HepG2 (cell line): ENCODE data around the gene HDAC5. TPM values are rescaled to one million over a fixed set of nuclear protein-coding genes. Genes with fewer than 3 reads are reported as not detected.

Experiments used
- ELF3 ChIP-seq: IDR thresholded peaks from 2 replicates; pipeline ENCODE4 v1.6.1; 2016; ENCODE audit warnings: missing genetic modification reagents, missing compliant biosample characterization
- HDAC1 ChIP-seq: sonication (generic); formaldehyde crosslinking; IDR thresholded peaks from 2 replicates; pipeline ENCODE4 v1.5.1; 2020; ENCODE audit warnings: mild to moderate bottlenecking, missing genetic modification reagents
- NCOA2 ChIP-seq: sonication (generic); formaldehyde crosslinking; IDR thresholded peaks from 2 replicates; pipeline ENCODE4 v1.8.0; 2022; ENCODE audit warnings: inconsistent platforms
- RFXANK ChIP-seq: IDR thresholded peaks from 2 replicates; pipeline ENCODE4 v1.6.1; 2016
- RNF2 ChIP-seq: fragments of 450-650 bp; conservative IDR thresholded peaks from 2 replicates; pipeline ENCODE4 v1.6.1; 2016; ENCODE audit warnings: low read depth
- SIX1 ChIP-seq: sonication (generic); formaldehyde crosslinking; IDR thresholded peaks from 2 replicates; pipeline ENCODE4 v1.4.0; 2020; ENCODE audit warnings: missing genetic modification reagents, borderline replicate concordance
- ZBTB4 ChIP-seq: sonication (generic); formaldehyde crosslinking; IDR thresholded peaks from 2 replicates; pipeline ENCODE4 v1.4.0; 2020; ENCODE audit warnings: missing genetic modification reagents, mild to moderate bottlenecking, borderline replicate concordance
- ZFP82 ChIP-seq: sonication (generic); formaldehyde crosslinking; IDR thresholded peaks from 2 replicates; pipeline ENCODE4 v1.5.1; 2020; ENCODE audit warnings: mild to moderate bottlenecking, missing genetic modification reagents, borderline replicate concordance
- ZIK1 ChIP-seq: sonication (generic); formaldehyde crosslinking; IDR thresholded peaks from 2 replicates; pipeline ENCODE4 v1.5.0; 2020; ENCODE audit warnings: mild to moderate bottlenecking, low read depth, missing genetic modification reagents, borderline replicate concordance
- ZNF460 ChIP-seq: sonication (generic); formaldehyde crosslinking; IDR thresholded peaks from 2 replicates; pipeline ENCODE4 v1.5.1; 2020; ENCODE audit warnings: missing genetic modification reagents, mild to moderate bottlenecking, borderline replicate concordance
- ZNF629 ChIP-seq: sonication (generic); formaldehyde crosslinking; conservative IDR thresholded peaks from 2 replicates; pipeline ENCODE4 v1.5.0; 2020; ENCODE audit warnings: missing genetic modification reagents
- ZNF704 ChIP-seq: sonication (generic); formaldehyde crosslinking; IDR thresholded peaks from 2 replicates; pipeline ENCODE4 v1.8.1; 2023; ENCODE audit warnings: mild to moderate bottlenecking, inconsistent platforms, moderate library complexity, missing genetic modification reagents, borderline replicate concordance
- ZNF709 ChIP-seq: sonication (generic); formaldehyde crosslinking; IDR thresholded peaks from 2 replicates; pipeline ENCODE4 v1.5.0; 2020; ENCODE audit warnings: mild to moderate bottlenecking, missing genetic modification reagents
- ZNF883 ChIP-seq: sonication (generic); formaldehyde crosslinking; IDR thresholded peaks from 2 replicates; pipeline ENCODE4 v1.5.1; 2020; ENCODE audit warnings: mild to moderate bottlenecking, missing genetic modification reagents; ENCODE audit errors: not compliant biosample characterization
- ZSCAN25 ChIP-seq: sonication (generic); formaldehyde crosslinking; IDR thresholded peaks from 2 replicates; pipeline ENCODE4 v1.8.0; 2022; ENCODE audit warnings: mild to moderate bottlenecking, missing genetic modification reagents
- polyA plus RNA-seq, 8 experiments: library from polyadenylated mRNA; depleted of rRNA in 3 of 8; stranded (reverse) in 7 of 8; unstranded in 1 of 8; fragments of >200 nt; fragmentation: Illumina TruSeq in 4 of 8; extraction: Trizol in 4 of 8; gene quantifications; 2 replicates each; pipeline versions ENCODE4 v1.2.1 to v1.2.3, GENCODE V29; 2011 to 2016; ENCODE audit warnings: low read depth in 4 of 8, missing spikeins in 1 of 8, mixed read lengths in 1 of 8; ENCODE audit not compliant: insufficient read depth in 1 of 8
- total RNA-seq, 5 experiments: library from RNA; depleted of rRNA; stranded (reverse); fragments of >200 nt; fragmentation: Illumina TruSeq; extraction: Trizol; gene quantifications; 2 replicates each; pipeline ENCODE4 v1.2.3, GENCODE V29; 2016; ENCODE audit warnings: low read depth in 1 of 5
- TF ChIP-seq, protein P1 (sequence below): sonication (generic); formaldehyde crosslinking; IDR thresholded peaks from 2 replicates; pipeline ENCODE4 v1.8.1; 2022; ENCODE audit warnings: low read depth, mild to moderate bottlenecking, missing genetic modification reagents
- TF ChIP-seq, protein P2 (sequence below): sonication (generic); formaldehyde crosslinking; IDR thresholded peaks from 2 replicates; pipeline ENCODE4 v1.4.0; 2020; ENCODE audit warnings: mild to moderate bottlenecking, missing genetic modification reagents

The HDAC5 gene
- total and polyA plus RNA-seq, 2 of the 13 experiments (the other 11 are each of a cell fraction or from before 2014, with no cell fraction given) = 46.4 to 85.4 TPM

- TF ChIP-seq, protein P1, sequence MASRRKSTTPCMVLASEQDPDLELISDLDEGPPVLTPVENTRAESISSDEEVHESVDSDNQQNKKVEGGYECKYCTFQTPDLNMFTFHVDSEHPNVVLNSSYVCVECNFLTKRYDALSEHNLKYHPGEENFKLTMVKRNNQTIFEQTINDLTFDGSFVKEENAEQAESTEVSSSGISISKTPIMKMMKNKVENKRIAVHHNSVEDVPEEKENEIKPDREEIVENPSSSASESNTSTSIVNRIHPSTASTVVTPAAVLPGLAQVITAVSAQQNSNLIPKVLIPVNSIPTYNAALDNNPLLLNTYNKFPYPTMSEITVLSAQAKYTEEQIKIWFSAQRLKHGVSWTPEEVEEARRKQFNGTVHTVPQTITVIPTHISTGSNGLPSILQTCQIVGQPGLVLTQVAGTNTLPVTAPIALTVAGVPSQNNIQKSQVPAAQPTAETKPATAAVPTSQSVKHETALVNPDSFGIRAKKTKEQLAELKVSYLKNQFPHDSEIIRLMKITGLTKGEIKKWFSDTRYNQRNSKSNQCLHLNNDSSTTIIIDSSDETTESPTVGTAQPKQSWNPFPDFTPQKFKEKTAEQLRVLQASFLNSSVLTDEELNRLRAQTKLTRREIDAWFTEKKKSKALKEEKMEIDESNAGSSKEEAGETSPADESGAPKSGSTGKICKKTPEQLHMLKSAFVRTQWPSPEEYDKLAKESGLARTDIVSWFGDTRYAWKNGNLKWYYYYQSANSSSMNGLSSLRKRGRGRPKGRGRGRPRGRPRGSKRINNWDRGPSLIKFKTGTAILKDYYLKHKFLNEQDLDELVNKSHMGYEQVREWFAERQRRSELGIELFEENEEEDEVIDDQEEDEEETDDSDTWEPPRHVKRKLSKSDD (CRISPR knock-in tag) = no peak
- no peak for TF ChIP-seq ZFP82 (CRISPR knock-in tag)
- TF ChIP-seq ZBTB4 (CRISPR knock-in tag) = 0 out of 2 replicates have a peak, but pooled peaks have one; percentile 63
- TF ChIP-seq, protein P2, sequence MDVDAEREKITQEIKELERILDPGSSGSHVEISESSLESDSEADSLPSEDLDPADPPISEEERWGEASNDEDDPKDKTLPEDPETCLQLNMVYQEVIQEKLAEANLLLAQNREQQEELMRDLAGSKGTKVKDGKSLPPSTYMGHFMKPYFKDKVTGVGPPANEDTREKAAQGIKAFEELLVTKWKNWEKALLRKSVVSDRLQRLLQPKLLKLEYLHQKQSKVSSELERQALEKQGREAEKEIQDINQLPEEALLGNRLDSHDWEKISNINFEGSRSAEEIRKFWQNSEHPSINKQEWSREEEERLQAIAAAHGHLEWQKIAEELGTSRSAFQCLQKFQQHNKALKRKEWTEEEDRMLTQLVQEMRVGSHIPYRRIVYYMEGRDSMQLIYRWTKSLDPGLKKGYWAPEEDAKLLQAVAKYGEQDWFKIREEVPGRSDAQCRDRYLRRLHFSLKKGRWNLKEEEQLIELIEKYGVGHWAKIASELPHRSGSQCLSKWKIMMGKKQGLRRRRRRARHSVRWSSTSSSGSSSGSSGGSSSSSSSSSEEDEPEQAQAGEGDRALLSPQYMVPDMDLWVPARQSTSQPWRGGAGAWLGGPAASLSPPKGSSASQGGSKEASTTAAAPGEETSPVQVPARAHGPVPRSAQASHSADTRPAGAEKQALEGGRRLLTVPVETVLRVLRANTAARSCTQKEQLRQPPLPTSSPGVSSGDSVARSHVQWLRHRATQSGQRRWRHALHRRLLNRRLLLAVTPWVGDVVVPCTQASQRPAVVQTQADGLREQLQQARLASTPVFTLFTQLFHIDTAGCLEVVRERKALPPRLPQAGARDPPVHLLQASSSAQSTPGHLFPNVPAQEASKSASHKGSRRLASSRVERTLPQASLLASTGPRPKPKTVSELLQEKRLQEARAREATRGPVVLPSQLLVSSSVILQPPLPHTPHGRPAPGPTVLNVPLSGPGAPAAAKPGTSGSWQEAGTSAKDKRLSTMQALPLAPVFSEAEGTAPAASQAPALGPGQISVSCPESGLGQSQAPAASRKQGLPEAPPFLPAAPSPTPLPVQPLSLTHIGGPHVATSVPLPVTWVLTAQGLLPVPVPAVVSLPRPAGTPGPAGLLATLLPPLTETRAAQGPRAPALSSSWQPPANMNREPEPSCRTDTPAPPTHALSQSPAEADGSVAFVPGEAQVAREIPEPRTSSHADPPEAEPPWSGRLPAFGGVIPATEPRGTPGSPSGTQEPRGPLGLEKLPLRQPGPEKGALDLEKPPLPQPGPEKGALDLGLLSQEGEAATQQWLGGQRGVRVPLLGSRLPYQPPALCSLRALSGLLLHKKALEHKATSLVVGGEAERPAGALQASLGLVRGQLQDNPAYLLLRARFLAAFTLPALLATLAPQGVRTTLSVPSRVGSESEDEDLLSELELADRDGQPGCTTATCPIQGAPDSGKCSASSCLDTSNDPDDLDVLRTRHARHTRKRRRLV = no peak
- no peak for TF ChIP-seq RNF2
- no peak for TF ChIP-seq ZNF709
- no peak for TF ChIP-seq ZNF629 (CRISPR knock-in tag)
- no peak for TF ChIP-seq NCOA2 (CRISPR knock-in tag)
- no peak for TF ChIP-seq ZIK1 (CRISPR knock-in tag)
- no peak for TF ChIP-seq ZNF704 (CRISPR knock-in tag)
- TF ChIP-seq HDAC1 (CRISPR knock-in tag) = 0 out of 2 replicates have a peak, but pooled peaks have one; percentile 33
- TF ChIP-seq ZNF460 (CRISPR knock-in tag) = no peak
- TF ChIP-seq SIX1 (CRISPR knock-in tag) = no peak
- no peak for TF ChIP-seq ZSCAN25
- TF ChIP-seq ZNF883 (CRISPR knock-in tag) = no peak
- TF ChIP-seq ELF3 (CRISPR knock-in tag) = no peak
- no peak for TF ChIP-seq RFXANK (CRISPR knock-in tag)
Measured at GRCh38 chr17:44170499-44171201, 47.2 kb upstream of the HDAC5 start, which contains the start of gene ASB16 (continued).
